ENCODE results near the gene DPEP1. TPM values are rescaled to one million over a fixed set of nuclear protein-coding genes. Genes with fewer than 3 reads are reported as not detected.
A peak's percentile ranks its signal among the peaks of the same experiment; 100 is the strongest.

DPEP1 gene
- polyA plus RNA-seq, 1 donor (not counting 4 experiments of a cell fraction or from before 2014, with no cell fraction given) = 0.13 TPM

DNA sequence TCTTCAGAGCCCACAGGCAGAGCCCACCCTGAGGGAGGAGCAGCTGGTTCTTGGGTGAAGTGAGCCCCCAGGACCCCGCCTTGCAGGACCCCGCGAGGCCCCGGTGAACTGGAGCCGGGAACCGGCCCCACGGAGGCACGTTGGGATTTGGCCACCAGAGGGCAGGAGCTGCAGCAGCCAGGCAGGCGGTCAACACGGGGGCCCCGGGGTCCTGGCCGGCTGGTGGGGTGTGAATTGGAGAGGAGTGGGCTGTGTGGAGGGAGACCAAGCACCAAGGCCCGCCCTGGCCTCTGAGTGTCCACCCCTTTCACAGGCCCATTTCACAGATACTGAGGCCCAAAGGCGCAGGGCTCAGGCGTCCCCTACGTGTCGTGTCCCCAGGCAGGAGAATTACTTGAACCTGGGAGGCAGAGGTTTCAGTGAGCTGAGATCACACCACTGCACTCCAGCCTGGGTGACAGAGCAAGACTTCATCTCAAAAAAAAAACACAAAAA lies 2.2 kb downstream of the DPEP1 start:
- no peak for FAIRE-seq
- dilution Hi-C loops (cut with MboI; ENCODE audit: extremely low pct_ligation_motif_present, low sequenced_read_pairs) = no loop called here

DNA sequence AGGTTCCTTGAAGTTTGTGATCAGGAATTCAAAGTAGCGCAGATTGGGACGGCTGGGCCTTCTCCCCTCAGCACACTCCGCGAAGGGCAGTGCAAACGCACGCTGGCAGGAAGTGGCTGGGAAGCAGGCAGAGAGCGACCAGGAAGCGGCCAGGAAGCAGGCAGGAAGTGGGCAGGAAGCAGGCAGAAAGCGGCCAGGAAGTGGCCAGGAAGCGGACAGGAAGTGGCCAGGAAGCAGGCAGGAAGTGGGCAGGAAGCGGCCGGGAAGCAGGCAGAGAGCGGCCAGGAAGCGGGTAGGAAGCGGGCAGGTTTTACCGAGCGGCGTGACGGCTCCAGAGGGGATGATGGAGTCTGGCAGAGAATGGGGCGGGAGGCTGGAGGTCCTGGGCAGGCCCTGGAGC lies 3.2 kb downstream of the DPEP1 start:
- TF ChIP-seq EZH2 (IDR thresholded peaks at IDR 0.05; ENCODE audit: low read length) (no peak), CTCF (optimal IDR thresholded peaks at IDR 0.05 in 1 of 3, IDR thresholded peaks at IDR 0.05 in 1 of 3, conservative IDR thresholded peaks at IDR 0.05 in 1 of 3; ENCODE audit: extremely low read depth in 1 of 3, insufficient read depth in 2 of 3, low read length in 3 of 3) (no peak)
- H3K27ac ChIP-seq (ENCODE audit: control insufficient read depth, insufficient read depth, low read length) = no peak overlapping the region
- H2AFZ ChIP-seq (ENCODE audit: control insufficient read depth, low read length) = peak overlapping the region; percentile 56
- dilution Hi-C loops (cut with MboI; ENCODE audit: extremely low pct_ligation_motif_present, low sequenced_read_pairs) = no loop called here
- no peaks in the 10 kb centered on the region for H3K36me3 ChIP-seq (ENCODE audit: control insufficient read depth in 2 of 2, extremely low read depth in 1 of 2, insufficient read depth in 2 of 2, low read length in 2 of 2)
- no peaks in the 10 kb centered on the region for H3K9me1 ChIP-seq (ENCODE audit: control insufficient read depth, extremely low read depth, insufficient read depth, low read length)
- no peak overlapping the region for H3K9ac ChIP-seq (ENCODE audit: control insufficient read depth, extremely low read depth, insufficient read depth, low read length)
- peaks cover 6% of the 10 kb centered on the region for H3K4me1 ChIP-seq (ENCODE audit: control insufficient read depth, extremely low read depth, insufficient read depth, low read length)
- FAIRE-seq (no peak), DNase-seq (ENCODE audit: low read depth, low spot score) (no peak)
- no peak overlapping the region for H3K4me2 ChIP-seq (ENCODE audit: control insufficient read depth, extremely low read depth, insufficient read depth, low read depth, low read length)
- H3K79me2 ChIP-seq (ENCODE audit: control insufficient read depth, insufficient read depth, low read length) = no peaks in the 10 kb centered on the region
- peaks cover 17% of the 10 kb centered on the region for H3K27me3 ChIP-seq (ENCODE audit: control insufficient read depth, extremely low read depth, insufficient read depth, low read length)
- no peak overlapping the region for H3K4me3 ChIP-seq (ENCODE audit: control insufficient read depth in 2 of 3, extremely low read depth in 1 of 3, insufficient read depth in 2 of 3, low read depth in 1 of 3, low read length in 3 of 3)
- H3K9me3 ChIP-seq (ENCODE audit: control insufficient read depth, low read depth, low read length) = no peaks in the 10 kb centered on the region
- H4K20me1 ChIP-seq (ENCODE audit: control insufficient read depth, extremely low read depth, insufficient read depth, low read length) = no peaks in the 10 kb centered on the region

More for the DNA sequence above, 2.2 kb downstream of the DPEP1 start:
- Histone ChIP-seq H3K4me1 (ENCODE audit: control insufficient read depth, extremely low read depth, insufficient read depth, low read length) (peaks cover 6% of the 10 kb centered on the region), H3K27me3 (ENCODE audit: control insufficient read depth, extremely low read depth, insufficient read depth, low read length) (peaks cover 8% of the 10 kb centered on the region), H3K79me2 (ENCODE audit: control insufficient read depth, insufficient read depth, low read length) (no peaks in the 10 kb centered on the region), H2AFZ (ENCODE audit: control insufficient read depth, low read length) (no peak overlapping the region), H3K4me2 (ENCODE audit: control insufficient read depth, extremely low read depth, insufficient read depth, low read depth, low read length) (no peak overlapping the region), H3K36me3 (ENCODE audit: control insufficient read depth in 2 of 2, extremely low read depth in 1 of 2, insufficient read depth in 2 of 2, low read length in 2 of 2) (no peaks in the 10 kb centered on the region), H3K9ac (ENCODE audit: control insufficient read depth, extremely low read depth, insufficient read depth, low read length) (no peak overlapping the region), H3K27ac (ENCODE audit: control insufficient read depth, insufficient read depth, low read length) (no peak overlapping the region), H3K9me1 (ENCODE audit: control insufficient read depth, extremely low read depth, insufficient read depth, low read length) (no peaks in the 10 kb centered on the region), H3K4me3 (ENCODE audit: control insufficient read depth in 2 of 3, extremely low read depth in 1 of 3, insufficient read depth in 2 of 3, low read depth in 1 of 3, low read length in 3 of 3) (no peak overlapping the region), H4K20me1 (ENCODE audit: control insufficient read depth, extremely low read depth, insufficient read depth, low read length) (no peaks in the 10 kb centered on the region), H3K9me3 (ENCODE audit: control insufficient read depth, low read depth, low read length) (no peaks in the 10 kb centered on the region)
- no peak for DNase-seq (ENCODE audit: low read depth, low spot score)
- TF ChIP-seq EZH2 (IDR thresholded peaks at IDR 0.05; ENCODE audit: low read length) = no peak
- TF ChIP-seq CTCF (optimal IDR thresholded peaks at IDR 0.05 in 1 of 3, IDR thresholded peaks at IDR 0.05 in 1 of 3, conservative IDR thresholded peaks at IDR 0.05 in 1 of 3; ENCODE audit: extremely low read depth in 1 of 3, insufficient read depth in 2 of 3, low read length in 3 of 3) = peak; percentile 61 to 90 (median 73)

Measured in keratinocyte (primary cell).